Epithelial cell of proximal tubule (primary cell): Measurements from ENCODE around the gene SPOCK1. TPM values are rescaled to one million over a fixed set of nuclear protein-coding genes. Genes with fewer than 3 reads are reported as not detected.

ENCODE experiments used
- DNase-seq: peaks from one replicate; pipeline ENCODE4 v3.0.0-alpha.2; 2011; ENCODE audit warnings: low read depth
- H3K4me3 ChIP-seq: 2 replicates; pipeline ENCODE4 v1.5.1; 2011; ENCODE audit warnings: low read depth, mild to moderate bottlenecking, low read length
- CTCF ChIP-seq: conservative IDR thresholded peaks from 2 replicates; pipeline ENCODE4 v1.5.1; 2012; ENCODE audit warnings: low read depth, mild to moderate bottlenecking, low read length
- total RNA-seq: library from RNA; depleted of rRNA; stranded (reverse); fragments of >200 nt; gene quantifications from 2 replicates; pipeline ENCODE4 v1.2.3, GENCODE V29; 2015

SPOCK1 gene
- total RNA-seq, 1 donor from 2014 or later: 31.4 TPM

- H3K4me3 ChIP-seq: no peak overlapping the region
- TF ChIP-seq CTCF: no peak
- no peak for DNase-seq
Measured at GRCh38 chr5:137281201-137281600, 217.9 kb downstream of the SPOCK1 start.

- no peak overlapping the region for H3K4me3 ChIP-seq
- no peak for DNase-seq
- TF ChIP-seq CTCF: no peak
Measured at GRCh38 chr5:137280656-137281055, 218.5 kb downstream of the SPOCK1 start.

- TF ChIP-seq CTCF: no peak
- H3K4me3 ChIP-seq: no peak overlapping the region
- DNase-seq: no peak
Measured at GRCh38 chr5:137279521-137280231, 219.4 kb downstream of the SPOCK1 start.

- DNase-seq: no peak
- H3K4me3 ChIP-seq: no peak overlapping the region
- TF ChIP-seq CTCF: no peak
Measured at GRCh38 chr5:137278476-137278875, 220.7 kb downstream of the SPOCK1 start.

- TF ChIP-seq CTCF: no peak
- DNase-seq: no peak
Measured at GRCh38 chr5:137275083-137275482, 224.0 kb downstream of the SPOCK1 start.

GRCh38 chr5:137273511-137273910, 225.6 kb downstream of the SPOCK1 start:
- DNase-seq: peak; percentile 31
- no peak for TF ChIP-seq CTCF
- no peak overlapping the region for H3K4me3 ChIP-seq

More at GRCh38 chr5:137275083-137275482, 224.0 kb downstream of the SPOCK1 start:
- H3K4me3 ChIP-seq: no peak overlapping the region

- DNase-seq: no peak
- no peak overlapping the region for H3K4me3 ChIP-seq
- no peak for TF ChIP-seq CTCF
Measured at GRCh38 chr5:137272831-137273230, 226.3 kb downstream of the SPOCK1 start.
